Gastrocnemius medialis (tissue), 4 donors: ENCODE results near the gene NPBWR2. TPM values are rescaled to one million over a fixed set of nuclear protein-coding genes. Genes with fewer than 3 reads are reported as not detected.
"Not testable (repeated sequence)": the region's sequence is repeated elsewhere in the genome, so short reads cannot be mapped to it uniquely, and the experiment has no call there.

ENCODE experiments used
- ATAC-seq, 2 donors: fragments of 150-250 bp; one replicate each; pipeline ENCODE4 v1.9.1; 2016
- DNase-seq, 2 donors: peaks; one replicate each; pipeline ENCODE4 v3.0.0-alpha.2; 2019
- H3K27ac ChIP-seq, 4 donors: fragments of 200-600 bp; sonication (generic); 1 replicate in 1 of 4; 2 replicates in 3 of 4; pipeline ENCODE4 v1.5.1; 2016 to 2018; ENCODE audit warnings: mild to moderate bottlenecking in 2 of 4, moderate library complexity in 1 of 4
- H3K27me3 ChIP-seq, 3 donors: fragments of 200-600 bp; sonication (generic) in 2 of 3; 1 replicate in 1 of 3; 2 replicates in 2 of 3; pipeline versions ENCODE4 v1.5.1 to v1.6.0; 2016 to 2019; ENCODE audit warnings: mild to moderate bottlenecking in 1 of 3, moderate library complexity in 1 of 3
- H3K36me3 ChIP-seq, 2 donors: fragments of 200-600 bp; sonication (generic) in 1 of 2; one replicate each; pipeline ENCODE4 v1.5.1; 2017 to 2018
- H3K4me1 ChIP-seq, 2 donors: fragments of 200-600 bp; sonication (generic) in 1 of 2; one replicate each; pipeline ENCODE4 v1.5.1; 2016 to 2017; ENCODE audit warnings: mild to moderate bottlenecking in 2 of 2
- H3K4me3 ChIP-seq, 4 donors: fragments of 200-600 bp; sonication (generic) in 3 of 4; 1 replicate in 1 of 4; 2 replicates in 3 of 4; pipeline ENCODE4 v1.5.1; 2016 to 2019; ENCODE audit warnings: mild to moderate bottlenecking in 2 of 4
- H3K9me3 ChIP-seq, 3 donors: fragments of 200-600 bp; sonication (generic) in 2 of 3; 1 replicate in 1 of 3; 2 replicates in 2 of 3; pipeline ENCODE4 v1.5.1; 2016 to 2019
- CTCF ChIP-seq, 5 experiments: fragments of 450-650 bp in 3 of 5; fragments of 200-600 bp in 2 of 5; sonication (generic) in 2 of 5; IDR thresholded peaks in 4 of 5; conservative IDR thresholded peaks in 1 of 5; 1 replicate in 4 of 5; 2 replicates in 1 of 5; pipeline ENCODE4 v1.5.1; 2016 to 2019; ENCODE audit warnings: antibody characterized with exemption in 5 of 5, mild to moderate bottlenecking in 3 of 5, moderate library complexity in 3 of 5
- POLR2A ChIP-seq, 2 donors: fragments of 450-650 bp; IDR thresholded peaks; one replicate each; pipeline ENCODE4 v1.6.1; 2017; ENCODE audit warnings: antibody characterized with exemption in 2 of 2, mild to moderate bottlenecking in 2 of 2, moderate library complexity in 2 of 2
- in situ Hi-C, 4 donors: fragments of 200-750 bp; cut with MboI; loops; one replicate each; pipeline versions ENCODE4 v1.15.0 to v1.8.0; 2017; ENCODE audit warnings: low sequenced_read_pairs in 4 of 4
- intact Hi-C: fragments of 100-400 bp; cut with DNase I; formaldehyde crosslinking; loops from one replicate; pipeline ENCODE4 v1.15.1; 2023; ENCODE audit warnings: low total_unique reads
- total RNA-seq, 4 donors: library from RNA; depleted of rRNA; stranded (reverse); fragments of >200 nt; gene quantifications; one replicate each; pipeline versions ENCODE4 v1.1.0 to v1.2.3, GENCODE V29; 2016

NPBWR2 gene
- total RNA-seq, 4 donors from 2014 or later, result not detected

DNA sequence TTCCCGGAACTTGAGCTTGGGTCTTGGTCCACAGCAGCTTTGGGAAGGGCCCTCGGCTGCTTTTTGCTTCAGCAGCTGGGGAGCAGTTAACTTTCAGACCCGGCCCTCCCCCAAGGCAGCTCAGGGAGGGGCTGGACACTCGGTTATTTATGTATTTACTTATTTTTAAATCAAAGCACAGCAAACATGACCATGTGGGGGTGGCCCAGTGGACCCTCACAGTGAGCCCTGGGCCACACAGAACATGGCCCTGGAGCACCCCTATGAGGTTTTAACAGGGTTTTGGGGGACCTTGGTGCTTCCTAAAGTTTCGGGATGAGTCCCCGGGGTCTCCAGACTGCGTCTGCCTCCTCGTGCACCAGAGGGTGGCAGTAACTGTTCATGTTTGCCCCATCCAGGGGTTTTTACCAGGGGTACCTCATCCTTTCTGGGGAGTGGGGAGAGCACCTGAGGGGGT is 26.6 kb upstream of the NPBWR2 start:
- DNase-seq (no peak), ATAC-seq (no peak)
- no peaks in the 10 kb centered on the region for H3K9me3 ChIP-seq
- no peak overlapping the region for H3K27ac ChIP-seq
- no peaks in the 10 kb centered on the region for H3K36me3 ChIP-seq
- H3K27me3 ChIP-seq, result peaks cover 7 to 11% (median 10%) of the 10 kb centered on the region in 3 donors
- intact Hi-C loops, result no loop called here
- no peaks in the 10 kb centered on the region for H3K4me1 ChIP-seq
- TF ChIP-seq CTCF (IDR thresholded peaks at IDR 0.05 in 4 of 5, conservative IDR thresholded peaks at IDR 0.05 in 1 of 5) (no peak), POLR2A (IDR thresholded peaks at IDR 0.05) (no peak)
- in situ Hi-C loops, result no loop called here
- no peak overlapping the region for H3K4me3 ChIP-seq

DNA sequence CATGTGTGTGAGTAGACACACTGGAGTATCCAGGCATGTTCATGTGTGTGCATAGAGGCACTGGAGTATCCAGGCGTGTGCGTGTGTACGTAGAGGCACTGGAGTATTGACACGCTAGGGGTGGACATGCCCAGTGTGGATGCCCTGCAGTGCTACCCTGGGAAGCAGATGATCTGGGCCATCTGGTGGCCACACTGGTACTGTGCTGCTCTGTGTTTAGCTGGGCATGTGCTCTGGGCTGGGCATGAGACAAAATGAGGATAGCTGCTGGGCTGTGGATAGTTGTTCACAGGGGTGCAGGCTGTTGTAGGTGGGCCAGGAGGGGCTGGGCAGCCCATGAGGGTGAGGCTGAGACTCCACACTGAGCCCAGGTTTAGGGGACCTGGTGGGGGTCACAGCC is 24.0 kb upstream of the NPBWR2 start:
- Histone ChIP-seq H3K27ac (no peak overlapping the region), H3K4me1 (no peaks in the 10 kb centered on the region), H3K27me3 (peaks cover 10 to 16% (median 12%) of the 10 kb centered on the region in 3 donors), H3K4me3 (no peak overlapping the region), H3K36me3 (no peaks in the 10 kb centered on the region), H3K9me3 (no peaks in the 10 kb centered on the region)
- no peak for ATAC-seq
- in situ Hi-C loops, result no loop called here
- TF ChIP-seq CTCF (IDR thresholded peaks at IDR 0.05 in 4 of 5, conservative IDR thresholded peaks at IDR 0.05 in 1 of 5), result no peak
- TF ChIP-seq POLR2A (IDR thresholded peaks at IDR 0.05), result no peak
- DNase-seq, result no peak
- intact Hi-C loops, result no loop called here

GRCh38 chr20:64130876-64131275 is 23.5 kb upstream of the NPBWR2 start:
- TF ChIP-seq CTCF (IDR thresholded peaks at IDR 0.05 in 4 of 5, conservative IDR thresholded peaks at IDR 0.05 in 1 of 5), result no peak
- TF ChIP-seq POLR2A (IDR thresholded peaks at IDR 0.05), result no peak
- H3K36me3 ChIP-seq, result no peaks in the 10 kb centered on the region
- intact Hi-C loops, result no loop called here
- ATAC-seq, result no peak
- H3K4me1 ChIP-seq, result no peaks in the 10 kb centered on the region
- H3K27me3 ChIP-seq, result peaks cover 10 to 16% (median 12%) of the 10 kb centered on the region in 3 donors
- H3K27ac ChIP-seq, result no peak overlapping the region
- DNase-seq, result no peak
- no peaks in the 10 kb centered on the region for H3K9me3 ChIP-seq
- in situ Hi-C loops, result no loop called here
- H3K4me3 ChIP-seq, result no peak overlapping the region

DNA sequence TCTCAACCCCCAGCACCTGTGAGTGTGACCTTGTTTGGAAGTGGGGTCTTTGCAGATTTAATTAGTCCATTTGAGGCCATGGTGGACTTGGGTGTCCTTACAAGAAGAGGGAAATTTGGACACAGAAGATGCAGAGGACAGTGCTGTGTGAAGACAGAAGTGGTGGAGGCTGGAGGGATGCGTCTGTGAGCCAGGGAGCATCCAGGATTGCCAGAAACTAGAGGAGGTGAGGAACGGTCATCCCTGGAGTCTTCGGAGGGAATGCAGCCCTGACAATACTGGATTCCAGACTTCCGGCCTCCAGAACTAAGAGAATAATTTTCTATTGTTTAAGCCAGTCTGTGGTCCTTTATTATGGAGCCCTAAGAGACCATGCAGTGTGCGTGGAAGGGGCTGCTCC is 22.9 kb upstream of the NPBWR2 start:
- Histone ChIP-seq H3K4me1 (no peaks in the 10 kb centered on the region), H3K27ac (no peak overlapping the region), H3K27me3 (peaks cover 10 to 16% (median 12%) of the 10 kb centered on the region in 3 donors), H3K9me3 (no peaks in the 10 kb centered on the region), H3K36me3 (no peaks in the 10 kb centered on the region), H3K4me3 (no peak overlapping the region)
- TF ChIP-seq POLR2A (IDR thresholded peaks at IDR 0.05) (no peak), CTCF (IDR thresholded peaks at IDR 0.05 in 4 of 5, conservative IDR thresholded peaks at IDR 0.05 in 1 of 5) (no peak)
- in situ Hi-C loops (no loop called here), intact Hi-C loops (no loop called here)
- ATAC-seq (no peak), DNase-seq (no peak)

- Histone ChIP-seq H3K4me3 (no peak overlapping the region), H3K27me3 (peaks cover 11 to 22% (median 13%) of the 10 kb centered on the region in 3 donors), H3K36me3 (no peaks in the 10 kb centered on the region), H3K27ac (no peak overlapping the region), H3K4me1 (no peaks in the 10 kb centered on the region), H3K9me3 (no peaks in the 10 kb centered on the region)
- ATAC-seq (no peak), DNase-seq (no peak)
- in situ Hi-C loops, result no loop called here
- intact Hi-C loops, result no loop called here
- TF ChIP-seq POLR2A (IDR thresholded peaks at IDR 0.05), result no peak
- no peak for TF ChIP-seq CTCF (IDR thresholded peaks at IDR 0.05 in 4 of 5, conservative IDR thresholded peaks at IDR 0.05 in 1 of 5)
These were observed 21.9 kb upstream of the NPBWR2 start for GRCh38 chr20:64129146-64129782.

- H3K36me3 ChIP-seq, H3K4me3 ChIP-seq, DNase-seq, ATAC-seq, in situ Hi-C loops, H3K9me3 ChIP-seq, intact Hi-C loops, H3K27ac ChIP-seq, H3K4me1 ChIP-seq: not testable (repeated sequence)
- H3K27me3 ChIP-seq, result peaks cover 0 to 24% (median 21%) of the 10 kb centered on the region in 3 donors
These were observed 16.2 kb upstream of the NPBWR2 start for GRCh38 chr20:64123517-64123916.

- H3K4me3 ChIP-seq, H3K4me1 ChIP-seq, DNase-seq, H3K36me3 ChIP-seq, ATAC-seq, in situ Hi-C loops, intact Hi-C loops, H3K9me3 ChIP-seq, H3K27ac ChIP-seq: not testable (repeated sequence)
- peaks cover 0 to 23% (median 21%) of the 10 kb centered on the region in 3 donors for H3K27me3 ChIP-seq
These were observed 15.6 kb upstream of the NPBWR2 start for GRCh38 chr20:64122927-64123326.
